Erythroblast (primary cell): Measurements from ENCODE around the gene FYN.

Experiments used
- GATA1 ChIP-seq: IDR thresholded peaks from 2 replicates; pipeline ENCODE4 v1.6.1; 2011; ENCODE audit warnings: low read depth, mild to moderate bottlenecking, control low read depth, low read length, moderate library complexity
- POLR2A ChIP-seq: IDR thresholded peaks from 2 replicates; pipeline ENCODE4 v1.6.1; 2011; ENCODE audit warnings: mild to moderate bottlenecking, low read length

DNA sequence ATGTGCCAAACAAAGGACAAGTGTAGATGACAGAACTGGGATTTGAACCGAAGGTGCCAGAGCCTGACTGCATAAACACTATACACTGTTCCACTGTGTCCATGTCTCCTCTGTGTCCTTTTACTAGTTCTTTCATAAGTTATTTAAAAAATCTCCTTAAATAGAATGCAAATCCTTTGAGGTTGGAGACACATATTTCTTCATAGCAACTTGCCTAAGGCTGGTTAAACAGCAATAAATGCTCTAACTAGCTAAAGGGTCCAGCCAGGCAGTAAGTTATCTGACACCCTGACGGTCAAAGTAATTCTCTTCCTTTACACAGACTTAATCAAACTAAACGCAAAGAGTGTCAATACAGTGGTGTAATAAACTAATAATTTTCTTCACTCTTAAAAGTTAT, 191.4 kb downstream of the FYN start:
- TF ChIP-seq POLR2A: no peak
- TF ChIP-seq GATA1: no peak
